GM21381 (cell line): ENCODE data around the gene GRB10.

ENCODE experiments used
- ATAC-seq: cut with Tn5 transposase; IDR thresholded peaks from one replicate; pipeline ENCODE4 v1.9.1; 2021; ENCODE audit warnings: mild to moderate bottlenecking, moderate library complexity; ENCODE audit not compliant: unreplicated experiment

GRB10 gene

DNA sequence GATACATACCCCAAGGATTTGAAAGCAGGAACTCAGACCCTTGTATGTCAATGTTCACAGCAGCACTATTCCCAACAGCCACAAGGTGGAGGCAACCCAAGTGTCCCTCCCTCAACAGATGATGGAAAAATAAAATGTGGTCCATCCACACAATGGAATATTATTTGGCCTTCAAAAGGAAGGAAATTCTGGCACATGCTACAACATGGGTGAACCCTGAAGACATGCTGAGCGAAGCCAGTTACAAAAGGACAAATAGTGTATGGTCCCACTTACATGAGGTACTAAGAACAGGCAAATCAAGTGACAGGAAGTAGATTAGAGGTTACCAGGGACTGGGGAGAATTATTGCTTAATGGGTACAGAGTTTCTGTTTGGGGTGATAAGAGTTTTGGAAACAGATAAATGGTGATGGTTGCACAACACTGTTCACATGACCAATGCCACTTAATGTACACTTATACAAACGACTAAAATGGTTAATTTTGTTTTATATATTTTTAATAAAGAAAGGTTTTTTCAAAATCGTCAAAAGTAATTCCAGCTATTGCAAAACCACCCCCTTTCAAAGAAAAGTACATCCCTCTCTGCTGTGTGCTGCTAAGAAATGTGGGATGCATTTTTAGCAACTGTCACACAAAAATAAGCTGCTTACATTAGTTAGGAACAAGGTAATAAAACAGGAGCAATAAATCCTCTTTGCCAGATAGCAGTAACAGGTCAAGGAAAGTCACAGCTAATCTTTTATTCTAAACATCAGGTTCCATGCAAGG lies 85.7 kb downstream of the GRB10 start:
- ATAC-seq = no peak

DNA sequence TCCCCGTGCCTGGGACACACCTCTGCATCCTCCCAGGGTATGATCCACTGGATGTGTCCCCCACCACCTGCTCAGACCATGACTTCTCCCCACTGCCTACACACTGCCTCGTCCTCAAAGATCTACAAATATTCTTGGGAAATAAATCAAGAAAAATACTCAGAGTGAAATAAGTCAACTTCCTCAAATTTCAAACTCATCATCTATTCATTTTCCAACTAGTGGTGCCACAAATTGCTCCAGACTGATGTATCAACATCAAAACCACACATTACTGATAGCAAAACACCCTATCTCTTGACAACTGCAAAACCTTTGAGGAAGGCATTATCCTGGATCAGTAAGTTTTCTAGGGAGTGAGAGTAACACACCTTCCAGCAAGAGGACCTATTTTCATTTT lies 87.7 kb downstream of the GRB10 start:
- ATAC-seq = no peak

DNA sequence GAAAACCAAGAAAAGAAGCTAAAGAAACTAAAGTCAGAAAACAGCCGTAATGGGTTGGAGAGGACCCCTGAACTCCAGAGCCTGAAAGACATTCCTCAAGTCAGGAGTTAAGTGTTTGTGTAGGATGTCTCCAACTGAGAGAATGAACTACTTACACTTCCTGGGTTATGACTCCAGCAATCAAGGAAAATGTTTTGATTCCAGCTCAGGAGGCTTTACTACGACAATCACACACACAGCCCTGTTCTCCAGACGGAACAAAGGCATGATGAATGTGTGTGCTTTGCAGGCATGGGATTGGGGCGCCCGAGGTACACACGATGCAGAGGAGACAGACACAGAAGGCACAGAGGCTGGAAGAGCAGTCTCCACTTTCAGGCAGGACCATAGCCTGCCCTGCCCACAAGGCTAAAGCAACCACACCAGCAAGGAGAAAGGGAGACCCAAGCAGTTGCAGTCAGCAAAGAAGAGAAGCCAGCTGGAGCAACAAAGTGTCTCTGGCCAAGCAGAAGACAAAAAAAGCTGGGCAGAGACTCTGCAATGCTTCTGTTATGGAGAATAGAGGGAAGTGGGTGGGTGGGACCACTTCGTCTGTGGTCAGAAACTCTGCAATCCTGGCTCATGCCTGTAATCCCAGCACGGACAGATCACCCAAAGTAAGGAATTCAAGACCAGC lies 89.1 kb downstream of the GRB10 start:
- ATAC-seq = no peak

DNA sequence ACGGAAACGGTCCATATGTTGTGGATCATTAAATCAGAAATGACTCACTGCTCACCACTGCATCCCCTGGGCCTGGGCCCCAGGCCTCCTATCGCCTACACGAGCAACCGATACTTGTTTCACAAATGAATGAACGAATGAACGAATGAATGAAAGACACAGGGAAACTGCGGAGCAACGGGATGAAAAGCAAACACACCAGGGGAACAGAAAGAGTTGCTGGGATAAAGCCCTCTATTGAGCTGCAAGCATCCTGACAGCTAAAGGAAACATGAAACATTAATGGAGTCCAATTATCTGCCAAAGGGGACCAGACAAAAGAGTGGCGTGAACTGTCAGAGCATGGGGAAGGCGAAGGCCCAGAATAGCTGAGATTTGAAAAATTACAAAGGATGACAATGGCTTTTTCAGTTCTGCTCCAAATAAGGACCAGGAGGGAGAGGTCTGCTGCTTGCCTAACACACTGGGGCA lies 92.1 kb downstream of the GRB10 start:
- no peak for ATAC-seq

DNA sequence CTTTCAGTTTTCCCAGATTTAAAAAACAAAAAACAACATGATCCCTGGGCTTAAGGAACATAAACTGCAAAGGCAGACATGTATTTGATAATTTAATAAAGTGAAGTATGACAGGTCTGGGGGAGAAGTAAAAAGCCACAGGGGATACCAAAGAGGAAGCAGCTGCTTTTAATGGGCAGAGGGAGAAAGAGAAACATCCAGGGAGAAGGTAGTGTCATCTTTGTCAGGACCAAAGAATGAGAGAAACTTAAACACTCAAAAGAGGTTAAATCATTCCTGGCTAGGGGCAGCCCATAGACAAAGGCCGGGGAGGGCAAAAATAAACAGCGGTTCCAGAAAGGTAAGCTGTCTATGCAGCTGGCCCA lies 94.5 kb downstream of the GRB10 start:
- ATAC-seq = no peak

DNA sequence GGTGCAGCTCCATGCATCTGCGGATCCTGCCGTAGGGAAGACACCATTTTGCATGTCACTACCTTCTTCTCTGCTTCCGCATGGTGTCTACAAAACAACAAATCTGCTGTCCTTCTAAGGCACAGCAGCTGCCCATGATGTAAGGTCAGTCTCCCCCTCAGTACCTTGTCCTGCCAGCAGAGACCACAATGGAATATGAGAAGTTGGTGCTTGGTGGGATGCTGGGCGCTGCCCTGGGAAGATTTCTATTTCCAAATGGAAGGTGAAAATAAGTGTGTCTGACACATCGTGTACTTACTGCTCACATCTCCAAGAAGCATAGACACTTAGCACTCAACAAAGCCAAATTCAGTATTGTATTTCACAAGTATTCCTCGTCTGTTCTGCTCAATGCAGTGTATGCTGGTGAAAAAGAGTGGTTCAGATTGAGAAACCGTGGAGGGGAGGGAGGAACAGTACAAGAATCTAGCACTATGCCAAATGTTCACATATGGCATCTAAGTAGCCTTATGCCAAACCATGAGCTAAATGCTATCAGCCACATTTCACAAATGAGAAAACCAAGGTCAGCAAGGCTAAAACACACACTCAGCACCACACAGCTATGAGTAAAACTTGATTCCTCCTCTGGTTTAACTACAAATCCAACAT lies 95.0 kb downstream of the GRB10 start:
- no peak for ATAC-seq

DNA sequence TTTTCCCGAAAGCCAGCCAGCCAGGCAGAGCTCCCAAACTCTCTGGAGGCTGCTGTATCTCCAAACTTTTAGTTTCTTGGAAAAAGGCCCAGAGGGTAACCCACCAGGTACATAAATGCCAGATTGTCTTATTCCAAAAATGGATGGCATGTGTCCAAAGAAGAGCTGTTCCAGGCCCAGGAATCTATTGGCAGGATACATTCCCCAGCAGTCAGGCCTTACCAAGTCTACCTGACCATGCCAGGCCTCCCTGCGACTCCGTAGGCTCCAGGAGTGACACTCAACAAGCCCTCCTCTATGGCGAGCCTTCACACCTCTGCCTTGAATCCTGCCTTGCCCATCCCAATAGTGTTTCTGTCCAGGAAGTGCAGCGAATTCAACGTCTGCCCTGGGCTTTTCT lies 95.6 kb downstream of the GRB10 start:
- no peak for ATAC-seq

DNA sequence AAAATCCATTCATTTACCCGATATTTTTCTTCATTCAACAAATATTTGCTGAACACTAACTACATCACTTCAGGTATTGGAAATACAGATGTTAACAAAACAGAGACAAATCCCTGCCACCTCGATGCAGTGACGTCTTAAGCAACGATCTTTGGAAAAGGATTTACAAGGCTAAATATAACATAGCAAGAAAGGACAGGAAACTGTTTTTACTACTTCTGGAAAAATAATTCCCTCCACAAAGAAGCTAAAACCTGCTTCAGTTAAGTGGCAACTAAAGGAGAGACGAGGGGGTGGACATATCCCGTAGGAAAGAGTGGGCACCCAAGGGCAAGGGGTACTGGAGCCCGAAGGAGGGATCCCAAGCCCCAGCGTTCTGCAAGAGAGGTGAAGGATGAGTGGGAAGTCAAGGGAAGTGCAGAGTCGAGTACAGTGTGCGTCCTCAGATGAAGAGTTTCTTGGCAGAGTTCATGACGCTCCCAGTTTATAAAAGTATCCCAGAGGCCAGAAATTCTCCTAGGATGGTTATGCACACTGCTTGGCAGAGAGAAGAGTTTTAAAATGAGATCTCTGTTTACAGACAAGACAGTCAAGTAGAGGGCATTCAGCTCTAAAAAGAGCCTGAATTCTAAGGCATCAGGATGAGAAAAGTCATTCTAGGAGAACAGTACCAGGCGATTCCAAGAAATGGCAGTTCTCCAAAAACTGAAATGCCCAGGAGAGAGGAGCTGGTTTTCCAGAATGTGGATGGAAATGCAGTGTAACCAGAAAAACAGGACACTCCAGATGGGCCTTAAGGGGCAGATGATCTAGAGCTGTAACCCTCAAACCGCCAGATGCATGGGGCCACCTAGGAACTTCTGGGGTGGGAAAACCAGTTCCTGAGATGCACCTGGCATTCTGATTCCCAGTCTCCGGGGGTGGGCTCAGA lies 97.3 kb downstream of the GRB10 start:
- ATAC-seq = no peak

DNA sequence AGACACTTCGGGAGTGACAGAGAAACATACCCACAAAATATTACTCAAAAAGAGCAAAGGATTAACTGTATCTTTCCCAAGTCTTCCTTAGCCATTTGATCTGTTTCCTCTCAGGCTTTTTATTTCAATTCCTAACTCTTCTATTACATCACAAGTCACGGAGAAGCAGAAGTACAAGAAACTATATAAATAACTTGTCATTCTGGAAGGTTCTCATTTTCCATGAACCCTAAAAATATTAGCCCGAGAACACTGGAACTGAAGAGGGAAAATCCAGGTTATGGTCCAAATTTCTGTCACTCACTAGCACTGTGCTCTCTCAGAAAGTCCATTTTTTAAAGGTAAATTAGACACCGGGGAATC lies 98.0 kb downstream of the GRB10 start:
- no peak for ATAC-seq

DNA sequence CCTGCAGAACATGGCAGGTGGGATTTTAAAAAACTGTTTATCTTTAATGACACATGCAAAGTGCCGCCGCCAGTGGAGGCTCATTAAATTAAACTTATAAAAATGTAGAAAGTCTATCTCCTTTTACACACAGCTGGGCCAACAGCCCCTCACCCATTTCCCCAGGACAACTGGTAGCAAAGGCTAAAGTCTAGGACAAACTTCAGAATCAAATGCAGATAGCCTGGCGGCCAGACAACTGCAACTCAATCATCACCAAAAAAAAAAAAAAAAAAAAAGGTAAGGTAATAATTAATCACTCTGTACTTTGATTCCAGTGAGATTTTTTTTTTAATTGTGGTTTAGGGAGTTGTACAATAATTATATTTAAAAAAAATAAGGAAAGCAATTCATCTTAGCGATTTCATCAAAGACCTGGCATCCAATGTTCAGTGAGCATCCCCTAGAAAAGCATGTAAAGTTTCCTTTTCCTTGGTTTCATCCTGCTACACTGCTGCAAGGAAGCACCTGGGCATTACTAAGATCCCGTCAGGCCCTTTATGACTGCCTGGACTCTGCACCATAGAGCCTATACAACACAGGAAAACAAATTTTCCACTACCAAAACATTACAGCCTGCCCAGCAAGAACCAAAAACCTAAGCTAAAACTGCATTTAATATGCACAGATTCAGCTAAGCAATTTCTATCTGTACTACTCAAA lies 98.5 kb downstream of the GRB10 start:
- ATAC-seq = no peak

DNA sequence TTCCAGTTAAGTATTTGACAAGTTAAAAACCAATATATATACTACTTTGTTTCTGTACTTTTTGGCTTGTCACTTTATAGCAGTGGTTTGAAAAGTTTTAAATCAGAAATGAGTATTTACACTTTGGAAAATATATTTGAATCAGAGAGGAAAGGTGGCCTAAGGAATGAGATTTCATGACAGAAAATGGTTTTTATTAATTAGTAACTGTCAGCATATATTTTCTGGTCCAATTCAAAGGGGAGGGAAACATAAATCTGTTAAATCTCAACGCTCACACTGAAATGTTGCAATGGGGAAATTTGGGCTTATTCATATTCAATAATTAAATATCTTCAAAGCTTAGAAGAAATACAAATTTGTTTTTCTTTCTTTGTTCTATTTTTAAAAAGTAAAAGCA lies 100.1 kb downstream of the GRB10 start:
- no peak for ATAC-seq

DNA sequence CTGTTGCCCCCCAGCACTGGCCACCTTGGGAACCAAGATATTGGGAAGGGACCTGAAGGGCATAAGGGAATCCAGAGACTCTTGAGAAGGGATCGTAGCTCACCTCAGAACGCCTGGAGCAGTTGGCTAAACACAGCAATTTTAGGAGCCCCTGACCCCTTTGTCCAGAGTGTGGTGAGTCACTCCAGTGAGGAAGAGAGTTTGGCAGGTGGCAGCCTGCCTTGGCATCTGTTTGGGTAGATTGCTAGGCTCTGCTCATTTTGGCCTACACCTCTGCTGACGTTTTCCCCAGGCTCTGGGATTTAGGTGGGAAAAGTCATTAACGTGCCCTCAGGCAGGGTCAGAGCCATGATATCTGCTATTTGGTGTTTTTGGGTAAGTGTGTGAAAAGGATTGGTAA lies 100.6 kb downstream of the GRB10 start:
- no peak for ATAC-seq

DNA sequence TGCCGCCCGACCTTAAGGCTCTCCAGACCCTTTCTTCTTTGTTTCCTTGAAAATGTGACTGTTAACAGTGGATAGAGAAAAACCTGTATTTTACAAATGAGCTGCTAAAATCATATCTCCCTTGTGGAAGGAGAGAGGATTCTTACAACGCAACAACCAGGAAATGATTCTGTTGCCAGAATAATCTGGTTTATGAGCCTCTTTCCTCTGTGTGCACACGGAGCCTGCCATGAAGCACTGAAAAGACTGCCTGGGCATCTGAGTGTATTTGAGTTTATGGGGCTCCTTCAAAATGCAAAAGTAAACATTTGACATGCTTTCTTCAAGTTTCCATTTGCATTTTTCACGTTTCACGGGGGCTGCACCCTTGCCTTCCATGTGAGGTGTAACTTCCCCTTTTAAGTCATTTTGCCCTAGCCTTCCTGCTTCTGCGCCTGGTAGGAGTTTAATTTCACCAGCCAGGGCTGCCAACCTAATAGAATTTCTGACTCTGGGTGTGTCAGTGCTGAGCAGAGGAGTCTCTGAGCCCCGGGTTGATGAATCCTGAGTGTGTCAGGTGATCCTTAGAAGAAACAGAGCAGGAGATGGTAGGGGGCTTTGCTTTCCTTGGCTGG lies 101.2 kb downstream of the GRB10 start:
- no peak for ATAC-seq

DNA sequence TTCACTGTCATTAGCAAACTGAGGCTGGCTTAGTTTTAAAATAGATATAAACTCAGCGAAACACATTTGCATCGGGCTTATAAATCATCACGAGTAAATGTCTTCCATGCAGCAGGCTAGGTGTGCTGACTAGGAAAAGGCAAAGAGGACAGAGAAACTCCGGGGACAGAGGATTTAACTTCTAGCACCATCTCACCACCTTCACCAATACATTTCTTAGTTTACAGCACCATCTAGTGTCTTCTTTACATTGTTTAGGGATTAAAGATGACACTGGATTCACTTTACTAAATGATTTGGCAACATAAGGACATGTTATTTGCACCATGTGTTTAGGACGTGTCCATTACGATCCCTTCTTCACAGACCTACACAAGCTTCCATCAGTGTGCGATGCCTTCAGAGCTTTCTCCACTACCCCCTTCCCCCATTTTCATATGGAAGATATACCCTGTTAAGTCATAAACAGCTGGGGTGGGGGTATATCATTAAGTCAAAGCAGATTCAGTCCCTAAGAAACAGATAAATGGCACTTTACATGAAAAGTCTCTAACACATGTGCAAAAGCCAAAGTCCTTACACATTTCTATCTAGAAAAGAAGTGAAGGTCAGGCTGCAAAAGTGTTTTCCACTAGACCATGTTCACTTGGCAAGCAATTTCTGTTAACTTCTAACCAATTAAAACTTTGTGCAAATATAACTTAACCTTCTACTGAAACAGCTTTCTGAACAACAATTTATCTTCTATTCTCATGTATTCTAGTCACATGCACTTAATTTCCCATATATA lies 103.3 kb downstream of the GRB10 start:
- ATAC-seq = peak; percentile 69

DNA sequence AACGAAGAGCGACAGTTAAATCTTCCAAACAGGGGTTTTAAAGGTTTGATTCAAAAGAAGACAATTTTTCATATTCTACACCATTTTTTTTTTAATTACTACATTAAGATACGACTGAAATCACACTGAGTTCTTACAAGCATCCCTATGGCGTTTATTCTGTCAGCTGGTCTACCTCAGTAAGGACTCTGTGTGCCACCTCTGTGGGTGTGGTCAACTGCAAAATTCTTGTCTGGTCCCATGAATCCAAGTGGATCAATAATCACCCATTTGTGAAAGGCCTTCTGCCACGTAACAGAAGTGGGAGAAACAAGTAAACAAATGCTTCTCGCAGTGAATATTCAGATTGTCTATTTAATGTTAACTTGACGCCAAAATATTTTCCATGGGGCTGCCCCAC lies 104.1 kb downstream of the GRB10 start:
- no peak for ATAC-seq

DNA sequence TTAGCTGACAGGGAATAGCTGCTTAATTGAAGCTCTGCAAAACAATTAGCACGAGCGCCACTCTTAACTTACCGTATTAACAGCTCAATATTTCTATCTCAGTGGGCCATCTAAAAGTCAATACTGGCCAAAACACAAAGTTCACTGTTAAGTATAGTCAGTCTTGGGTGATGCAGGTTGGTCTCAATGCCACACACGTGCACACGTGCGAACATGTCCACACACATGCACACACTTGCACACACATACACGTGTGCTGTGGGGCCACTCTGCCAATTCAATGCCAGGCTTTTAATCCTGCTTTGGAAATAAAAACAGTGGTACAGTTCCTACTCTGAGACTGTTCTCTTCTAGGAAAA lies 105.1 kb downstream of the GRB10 start:
- ATAC-seq = no peak

DNA sequence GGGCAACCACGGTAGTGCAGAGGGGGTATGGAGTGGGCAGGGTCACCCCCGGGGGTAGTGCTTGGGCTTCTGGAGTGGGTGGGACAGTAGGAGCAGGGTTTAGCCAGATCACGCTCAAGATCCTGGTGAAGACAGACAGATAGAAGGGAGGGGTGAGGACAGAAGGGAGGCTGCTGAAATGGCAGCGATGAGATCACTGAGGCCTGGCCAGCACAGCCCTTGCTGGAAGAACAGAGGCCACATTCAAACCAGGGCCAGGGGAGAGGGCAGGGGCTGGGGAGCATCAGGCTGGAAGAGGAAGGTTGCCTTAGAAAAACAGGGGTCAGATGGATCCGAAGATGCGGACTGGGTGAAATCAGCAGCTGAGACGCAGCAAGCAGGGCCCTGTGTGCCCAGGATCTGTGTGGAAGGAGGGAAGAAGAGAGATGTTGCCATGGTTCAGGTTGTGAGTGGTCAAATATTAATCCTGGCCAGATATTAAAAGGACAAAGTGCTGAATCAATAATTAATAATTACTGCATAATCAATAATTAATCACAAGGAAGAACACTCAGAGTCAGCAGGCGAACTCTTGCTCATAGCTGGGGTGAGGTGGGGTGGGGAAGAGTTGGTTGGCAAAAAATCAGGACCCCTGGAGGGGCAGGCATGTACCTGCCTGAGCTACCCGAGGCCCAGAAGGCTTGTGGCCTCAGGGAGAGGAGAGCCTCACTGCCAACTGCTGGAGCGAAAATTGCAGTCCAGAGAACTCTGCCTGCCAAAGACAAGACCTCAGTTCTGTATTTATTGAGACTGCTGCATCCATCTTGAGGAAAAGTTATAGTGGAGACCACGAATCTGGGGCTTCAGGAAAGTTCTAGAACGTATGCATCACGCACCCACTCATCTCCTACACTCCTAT lies 105.7 kb downstream of the GRB10 start:
- no peak for ATAC-seq

DNA sequence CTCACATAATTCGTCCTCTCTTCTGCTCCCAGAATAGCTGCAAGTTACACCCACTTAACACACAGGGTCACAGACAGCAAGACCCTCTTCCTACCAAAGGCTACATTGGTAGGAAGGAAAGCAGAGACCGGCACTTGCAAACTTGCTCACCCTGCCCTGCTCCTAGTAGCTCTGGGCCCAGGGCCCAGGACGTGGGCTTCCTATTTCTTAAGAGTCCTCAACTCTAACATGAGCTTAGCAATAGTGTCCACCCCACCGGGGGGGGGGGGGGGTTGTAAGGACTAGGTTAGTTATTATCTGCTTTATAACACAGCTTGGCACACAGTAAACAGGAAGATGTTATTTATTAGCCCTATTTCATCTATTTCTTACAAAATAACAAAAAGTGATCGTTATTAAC lies 106.6 kb downstream of the GRB10 start:
- ATAC-seq = no peak
